Colonic mucosa (tissue), 4 donors: ENCODE data around the gene TBCK. TPM values are rescaled to one million over a fixed set of nuclear protein-coding genes. Genes with fewer than 3 reads are reported as not detected.

ENCODE experiments used
- DNase-seq: peaks from one replicate; pipeline ENCODE4 v3.0.0-alpha.2; 2020
- H3K27ac ChIP-seq: fragments of 200-600 bp; one replicate; pipeline ENCODE4 v1.8.0; 2021
- H3K27me3 ChIP-seq: fragments of 200-600 bp; one replicate; pipeline ENCODE4 v1.8.0; 2021
- H3K36me3 ChIP-seq: fragments of 200-600 bp; one replicate; pipeline ENCODE4 v1.8.0; 2021
- H3K4me1 ChIP-seq: fragments of 200-600 bp; one replicate; pipeline ENCODE4 v1.8.0; 2021; ENCODE audit warnings: mild to moderate bottlenecking
- H3K4me3 ChIP-seq: fragments of 200-600 bp; one replicate; pipeline ENCODE4 v1.8.0; 2021
- H3K9ac ChIP-seq, 2 donors: one replicate each; pipeline ENCODE4 v1.7.0; 2013; ENCODE audit warnings: control low read depth in 2 of 2, low read depth in 2 of 2, low read length in 2 of 2
- H3K9me3 ChIP-seq: fragments of 200-600 bp; one replicate; pipeline ENCODE4 v1.8.0; 2021
- intact Hi-C: fragments of 100-400 bp; cut with DNase I; formaldehyde crosslinking; loops from one replicate; pipeline ENCODE4 v1.14.1; 2022
- total RNA-seq, 2 donors: library from RNA; stranded (reverse); fragmentation: NEBNext Ultra II Directional in 1 of 2; extraction: Animal tissue kit (Norgen Biotek cat#: 25700) in 1 of 2; gene quantifications; one replicate each; pipeline ENCODE4 v1.2.1, GENCODE V29; 2021
- TF ChIP-seq, protein P1 (sequence below): fragments of 200-600 bp; IDR thresholded peaks from one replicate; pipeline ENCODE4 v1.8.0; 2022; ENCODE audit warnings: antibody characterized with exemption, mild to moderate bottlenecking
- donor health status: healthy.
- donor health status: DM: no; HTN: no; CAD: no.
- donor health status: DM: no; HTN: no; CAD: no.

TBCK gene
- total RNA-seq, 2 donors from 2014 or later: 27.4 to 33.9 TPM

DNA sequence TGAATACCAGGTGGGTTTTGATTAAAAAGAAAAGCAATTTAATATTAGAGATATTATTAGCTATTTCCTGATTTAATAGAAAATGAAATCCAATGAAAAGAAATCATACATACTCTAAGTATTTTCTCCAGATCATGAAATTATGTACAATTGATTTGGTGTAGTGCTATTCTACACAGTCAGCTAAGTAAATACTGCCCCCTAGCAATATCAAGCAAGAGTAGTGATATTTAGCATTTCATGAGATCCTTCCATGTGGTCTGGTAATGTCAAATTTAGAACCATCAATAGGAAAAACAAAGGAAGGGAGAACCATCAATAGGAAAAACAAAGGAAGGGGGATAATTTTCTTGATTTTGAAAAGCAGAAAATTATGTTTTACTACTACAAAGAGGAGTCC is 114.6 kb downstream of the TBCK start:
- H3K9me3 ChIP-seq: no peaks in the 10 kb centered on the region
- DNase-seq: no peak
- TF ChIP-seq, protein P1, sequence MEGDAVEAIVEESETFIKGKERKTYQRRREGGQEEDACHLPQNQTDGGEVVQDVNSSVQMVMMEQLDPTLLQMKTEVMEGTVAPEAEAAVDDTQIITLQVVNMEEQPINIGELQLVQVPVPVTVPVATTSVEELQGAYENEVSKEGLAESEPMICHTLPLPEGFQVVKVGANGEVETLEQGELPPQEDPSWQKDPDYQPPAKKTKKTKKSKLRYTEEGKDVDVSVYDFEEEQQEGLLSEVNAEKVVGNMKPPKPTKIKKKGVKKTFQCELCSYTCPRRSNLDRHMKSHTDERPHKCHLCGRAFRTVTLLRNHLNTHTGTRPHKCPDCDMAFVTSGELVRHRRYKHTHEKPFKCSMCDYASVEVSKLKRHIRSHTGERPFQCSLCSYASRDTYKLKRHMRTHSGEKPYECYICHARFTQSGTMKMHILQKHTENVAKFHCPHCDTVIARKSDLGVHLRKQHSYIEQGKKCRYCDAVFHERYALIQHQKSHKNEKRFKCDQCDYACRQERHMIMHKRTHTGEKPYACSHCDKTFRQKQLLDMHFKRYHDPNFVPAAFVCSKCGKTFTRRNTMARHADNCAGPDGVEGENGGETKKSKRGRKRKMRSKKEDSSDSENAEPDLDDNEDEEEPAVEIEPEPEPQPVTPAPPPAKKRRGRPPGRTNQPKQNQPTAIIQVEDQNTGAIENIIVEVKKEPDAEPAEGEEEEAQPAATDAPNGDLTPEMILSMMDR: no peak
- no peak overlapping the region for H3K9ac ChIP-seq
- no peak overlapping the region for H3K4me3 ChIP-seq
- intact Hi-C loops: no loop called here
- no peak overlapping the region for H3K27ac ChIP-seq
- H3K27me3 ChIP-seq: no peaks in the 10 kb centered on the region
- H3K4me1 ChIP-seq: no peaks in the 10 kb centered on the region
- no peaks in the 10 kb centered on the region for H3K36me3 ChIP-seq

DNA sequence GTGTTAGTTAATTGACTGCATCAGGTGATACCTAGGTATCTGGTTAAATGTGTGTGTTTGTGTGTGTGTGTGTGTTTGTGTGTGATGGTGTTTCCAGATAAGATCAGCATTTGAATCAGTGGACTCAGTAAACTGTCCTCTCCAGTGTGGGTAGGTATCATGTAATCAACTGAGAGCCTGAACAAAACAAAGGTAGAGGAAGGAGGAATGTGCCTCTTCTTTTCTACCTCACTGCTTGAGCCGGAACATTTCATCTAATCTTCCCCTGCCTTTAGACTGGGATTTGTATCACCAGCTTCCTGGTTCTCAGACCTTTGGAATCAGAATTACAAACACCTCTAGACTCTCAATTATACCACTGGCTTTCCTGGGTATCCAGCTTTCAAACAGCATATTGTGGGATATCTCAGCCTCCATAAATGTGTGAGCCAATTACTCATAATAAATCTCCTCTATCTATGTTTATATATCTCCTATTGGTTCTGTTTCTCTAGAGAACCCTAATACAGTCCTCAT is 120.5 kb downstream of the TBCK start:
- Histone ChIP-seq H3K27me3 (no peaks in the 10 kb centered on the region), H3K27ac (no peak overlapping the region), H3K4me1 (no peaks in the 10 kb centered on the region), H3K36me3 (no peaks in the 10 kb centered on the region), H3K9ac (no peak overlapping the region), H3K9me3 (no peaks in the 10 kb centered on the region), H3K4me3 (no peak overlapping the region)
- no peak for DNase-seq
- TF ChIP-seq, protein P1: no peak
- intact Hi-C loops: loop anchor here (10.0 kb wide), 1 partner anchor 471 kb away; no protein-coding TSS in a partner anchor

DNA sequence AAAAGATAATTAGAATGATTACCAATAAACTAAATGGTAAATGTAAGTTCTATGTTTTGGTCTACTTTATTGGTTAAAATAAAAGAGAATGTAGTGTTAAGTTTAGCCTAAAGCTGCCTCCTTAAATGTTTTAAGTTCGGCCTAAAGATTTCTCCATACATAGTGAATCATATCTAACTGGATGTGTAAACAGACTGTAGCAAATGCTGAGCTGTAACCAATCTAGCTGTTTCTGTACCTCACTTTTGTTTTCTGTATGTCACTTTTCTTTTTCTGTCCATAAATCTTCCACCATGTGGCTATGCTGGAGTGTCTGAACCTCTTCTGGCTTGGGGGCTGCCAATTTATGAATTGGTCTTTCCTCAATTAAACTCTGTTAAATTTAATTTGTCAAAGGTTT is 121.2 kb downstream of the TBCK start:
- Histone ChIP-seq H3K9me3 (no peaks in the 10 kb centered on the region), H3K9ac (no peak overlapping the region), H3K27ac (no peak overlapping the region), H3K36me3 (no peaks in the 10 kb centered on the region), H3K4me1 (no peaks in the 10 kb centered on the region), H3K27me3 (no peaks in the 10 kb centered on the region), H3K4me3 (no peak overlapping the region)
- intact Hi-C loops: loop anchor here (10.0 kb wide), 1 partner anchor 470 kb away; no protein-coding TSS in a partner anchor
- DNase-seq: no peak
- TF ChIP-seq, protein P1: no peak

DNA sequence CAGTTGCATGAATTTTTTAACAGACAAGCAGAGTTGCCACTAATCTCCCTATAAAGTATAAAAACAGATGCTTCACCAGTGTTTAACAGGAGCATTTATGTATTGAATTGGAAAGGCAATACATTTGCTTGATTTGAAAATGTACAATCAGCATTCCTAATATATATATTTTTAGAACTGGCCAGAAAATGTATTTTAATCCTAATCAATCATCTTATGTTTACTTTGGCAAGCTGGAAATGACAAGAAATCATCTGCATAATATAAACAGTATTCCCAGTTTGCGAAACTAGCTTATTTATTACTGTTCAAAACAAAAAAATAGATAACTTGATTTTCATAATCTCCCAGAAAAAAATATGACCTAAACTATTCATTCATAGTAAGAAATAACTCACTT is 123.9 kb downstream of the TBCK start:
- no peaks in the 10 kb centered on the region for H3K36me3 ChIP-seq
- intact Hi-C loops: loop anchor here (10.0 kb wide), 1 partner anchor 467 kb away; no protein-coding TSS in a partner anchor
- no peaks in the 10 kb centered on the region for H3K9me3 ChIP-seq
- no peak for DNase-seq
- no peak overlapping the region for H3K27ac ChIP-seq
- H3K4me1 ChIP-seq: no peaks in the 10 kb centered on the region
- TF ChIP-seq, protein P1: no peak
- no peak overlapping the region for H3K9ac ChIP-seq
- no peak overlapping the region for H3K4me3 ChIP-seq
- no peaks in the 10 kb centered on the region for H3K27me3 ChIP-seq

DNA sequence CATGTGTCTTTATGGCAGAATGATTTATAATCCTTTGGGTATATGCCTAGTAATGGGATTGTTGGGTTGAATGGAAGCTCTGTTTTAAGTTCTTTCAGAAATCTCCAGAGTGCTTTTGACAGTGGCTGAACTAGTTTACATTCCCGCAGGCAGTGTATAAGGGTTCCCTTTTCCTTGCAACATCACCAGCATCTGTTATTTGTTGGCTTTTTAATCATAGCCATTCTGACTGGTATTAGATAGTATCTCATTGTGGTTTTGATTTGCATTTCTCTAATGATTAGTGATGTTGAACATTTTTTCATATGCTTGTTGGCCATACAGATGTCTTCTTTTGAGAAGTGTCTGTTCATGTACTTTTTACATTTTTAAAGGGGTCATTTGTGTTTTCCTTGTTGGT is 129.8 kb downstream of the TBCK start:
- Histone ChIP-seq H3K9me3 (no peaks in the 10 kb centered on the region), H3K27me3 (no peaks in the 10 kb centered on the region), H3K27ac (no peak overlapping the region), H3K36me3 (no peaks in the 10 kb centered on the region), H3K4me3 (no peak overlapping the region), H3K4me1 (no peaks in the 10 kb centered on the region), H3K9ac (no peak overlapping the region)
- TF ChIP-seq, protein P1: no peak
- DNase-seq: no peak
- intact Hi-C loops: no loop called here
